ENCODE measurements around the gene NR2C2. TPM values are rescaled to one million over a fixed set of nuclear protein-coding genes. Genes with fewer than 3 reads are reported as not detected.

Gene NR2C2
- total and polyA plus RNA-seq, 8 donors = 37.7 to 65.4 (median 55.8) TPM

DNA sequence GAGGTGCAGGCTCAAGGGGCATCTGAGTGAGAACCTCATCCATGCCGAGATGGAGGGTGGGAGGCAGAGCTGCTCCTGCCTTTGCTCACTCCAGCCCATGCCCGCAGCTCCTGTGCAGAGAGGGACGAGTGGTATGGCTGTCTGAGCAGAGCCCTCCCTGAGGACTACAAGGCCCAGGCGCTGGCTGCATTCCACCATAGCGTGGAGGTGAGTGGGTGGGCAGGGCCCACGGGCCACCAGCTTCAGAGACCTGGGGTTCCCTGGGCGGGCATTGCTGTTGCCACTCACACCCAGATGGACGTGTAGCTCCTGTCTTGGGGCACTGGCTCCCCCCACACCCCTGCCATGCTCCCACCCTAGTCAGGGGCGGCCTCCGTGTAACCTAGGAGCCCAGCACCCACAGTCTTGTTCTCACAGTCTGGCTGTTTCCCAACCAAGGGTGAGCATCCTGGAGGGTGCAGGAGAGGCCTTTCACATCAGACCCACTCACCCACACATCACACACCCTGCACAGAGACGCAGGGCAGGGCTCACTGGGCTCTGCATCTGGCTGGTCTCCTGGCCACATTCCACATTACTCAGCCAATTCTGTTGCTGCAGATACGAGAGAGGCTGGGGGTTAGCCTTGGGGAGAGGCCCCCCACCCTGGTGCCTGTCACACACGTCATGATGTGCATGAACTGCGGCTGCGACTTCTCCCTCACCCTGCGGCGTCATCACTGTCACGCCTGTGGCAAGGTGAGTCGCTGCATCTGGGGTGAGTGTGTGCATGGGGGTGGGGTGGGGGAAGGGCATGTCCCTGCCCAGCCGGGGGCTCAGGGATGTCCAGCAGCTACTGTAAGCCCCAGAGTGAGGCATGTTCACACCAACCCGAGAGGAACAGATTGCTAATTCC is 25.3 kb upstream of the NR2C2 start:
- Histone ChIP-seq H3K27me3 (no peaks in the 10 kb centered on the region), H3K4me1 (peaks cover 4 to 9% of the 10 kb centered on the region in 2 donors), H3K36me3 (peaks cover 0 to 25% of the 10 kb centered on the region in 2 donors), H3K27ac (no peak overlapping the region), H3K4me3 (no peak overlapping the region), H3K9me3 (no peaks in the 10 kb centered on the region)
- DNase-seq = no peak
- intact Hi-C loops (cut with DNase I) = loop anchor here in 1 of 2 donors (5.0 kb wide), 2 partner anchors 130 to 240 kb away; no protein-coding TSS in a partner anchor
- no peak for TF ChIP-seq CTCF (IDR thresholded peaks at IDR 0.05)
- no peak for ATAC-seq

DNA sequence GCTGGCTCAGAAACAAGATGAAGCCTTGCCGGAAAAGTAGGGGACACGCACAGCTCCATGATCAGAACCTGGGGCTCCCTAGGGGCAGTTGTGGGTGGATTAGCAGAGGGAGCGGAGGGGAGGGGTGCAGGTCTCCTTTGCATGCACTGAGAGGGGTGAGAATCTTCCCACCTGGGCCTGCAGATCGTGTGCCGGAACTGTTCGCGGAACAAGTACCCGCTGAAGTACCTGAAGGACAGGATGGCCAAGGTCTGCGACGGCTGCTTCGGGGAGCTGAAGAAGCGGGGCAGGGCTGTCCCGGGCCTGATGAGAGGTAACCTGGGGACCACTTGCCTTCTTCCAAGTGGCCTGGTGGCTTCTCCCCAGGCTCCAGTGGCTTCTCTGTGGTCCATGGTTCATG is 24.5 kb upstream of the NR2C2 start:
- H3K27me3 ChIP-seq = no peaks in the 10 kb centered on the region
- TF ChIP-seq CTCF (IDR thresholded peaks at IDR 0.05) = no peak
- H3K4me3 ChIP-seq = no peak overlapping the region
- H3K36me3 ChIP-seq = peaks cover 0 to 25% of the 10 kb centered on the region in 2 donors
- H3K4me1 ChIP-seq = peaks cover 4 to 9% of the 10 kb centered on the region in 2 donors
- no peak overlapping the region for H3K27ac ChIP-seq
- intact Hi-C loops (cut with DNase I) = loop anchor here in 1 of 2 donors (5.0 kb wide), 2 partner anchors 131 to 241 kb away; no protein-coding TSS in a partner anchor
- DNase-seq = no peak
- no peaks in the 10 kb centered on the region for H3K9me3 ChIP-seq
- ATAC-seq = no peak

- ATAC-seq (no peak), DNase-seq (no peak)
- H3K9me3 ChIP-seq = no peaks in the 10 kb centered on the region
- H3K27me3 ChIP-seq = no peaks in the 10 kb centered on the region
- H3K27ac ChIP-seq = no peak overlapping the region
- no peak overlapping the region for H3K4me3 ChIP-seq
- TF ChIP-seq CTCF (IDR thresholded peaks at IDR 0.05) = no peak
- intact Hi-C loops (cut with DNase I) = loop anchor here in 1 of 2 donors (5.0 kb wide), 2 partner anchors 131 to 241 kb away; no protein-coding TSS in a partner anchor
- H3K4me1 ChIP-seq = peaks cover 4 to 9% of the 10 kb centered on the region in 2 donors
- H3K36me3 ChIP-seq = peaks cover 0 to 25% of the 10 kb centered on the region in 2 donors
Observed at GRCh38 chr3:14923476-14923875, 23.9 kb upstream of the NR2C2 start.

DNA sequence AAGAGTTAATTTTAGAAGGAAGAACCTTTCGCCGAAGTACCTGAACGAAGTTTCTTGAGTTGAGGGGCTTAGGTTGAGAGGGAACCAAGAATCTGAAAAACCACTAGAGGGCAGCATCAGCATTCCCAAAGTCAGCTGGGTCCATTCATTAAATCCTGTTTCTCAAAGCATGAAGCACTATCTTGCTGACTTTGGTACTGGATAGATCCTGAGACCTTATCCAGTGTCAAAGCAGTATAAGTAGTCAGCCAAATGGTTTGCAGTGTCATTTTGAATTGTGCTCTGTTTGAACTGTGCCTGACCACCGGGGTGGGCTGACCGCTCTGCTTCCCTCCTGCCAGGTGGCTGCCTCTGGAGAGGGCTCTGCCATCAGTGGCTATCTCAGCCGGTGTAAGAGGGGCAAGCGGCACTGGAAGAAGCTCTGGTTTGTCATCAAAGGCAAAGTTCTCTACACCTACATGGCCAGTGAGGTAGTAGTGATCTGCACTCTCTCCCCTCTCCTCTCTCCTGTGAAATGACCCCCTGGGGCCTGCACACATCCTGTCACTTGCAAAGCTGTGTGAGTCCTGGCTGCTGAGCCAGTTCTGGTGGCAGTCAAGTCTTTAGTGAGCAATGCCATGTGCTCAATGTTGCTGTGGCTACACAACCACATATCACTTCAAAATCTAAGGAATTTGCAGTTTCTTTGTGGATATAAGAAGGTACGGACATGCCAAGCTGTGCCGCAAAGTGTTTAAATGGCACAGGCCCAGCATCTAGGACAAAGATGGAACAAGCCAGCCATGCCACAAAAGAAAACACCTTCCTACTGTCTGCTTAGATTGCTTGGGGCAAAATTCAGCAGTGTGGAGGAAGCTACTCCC is 21.4 kb upstream of the NR2C2 start:
- H3K27ac ChIP-seq = no peak overlapping the region
- no peaks in the 10 kb centered on the region for H3K9me3 ChIP-seq
- DNase-seq (peak in 2 of 4 donors; percentile 51 to 68), ATAC-seq (peak; percentile 49)
- peak; percentile 58 to 69 for TF ChIP-seq CTCF (IDR thresholded peaks at IDR 0.05)
- peaks cover 2 to 6% of the 10 kb centered on the region in 2 donors for H3K4me1 ChIP-seq
- peaks cover 0 to 25% of the 10 kb centered on the region in 2 donors for H3K36me3 ChIP-seq
- H3K27me3 ChIP-seq = no peaks in the 10 kb centered on the region
- H3K4me3 ChIP-seq = no peak overlapping the region
- intact Hi-C loops (cut with DNase I) = no loop called here
